Mononuclear cell (primary cell): Measurements from ENCODE around the gene HIVEP2. TPM values are rescaled to one million over a fixed set of nuclear protein-coding genes. Genes with fewer than 3 reads are reported as not detected.

Experiments
- H3K27me3 ChIP-seq: 2 replicates; pipeline ENCODE4 v1.6.0; 2011; ENCODE audit warnings: low read length, control low read depth; ENCODE audit not compliant: insufficient read depth
- H3K4me1 ChIP-seq: 2 replicates; pipeline ENCODE4 v1.5.1; 2011; ENCODE audit warnings: mild to moderate bottlenecking, low read length, control low read depth; ENCODE audit not compliant: insufficient read depth
- H3K4me3 ChIP-seq: 2 replicates; pipeline ENCODE4 v1.5.1; 2011; ENCODE audit warnings: mild to moderate bottlenecking, low read length, moderate library complexity
- H3K9me3 ChIP-seq: 2 replicates; pipeline ENCODE4 v1.5.1; 2011; ENCODE audit warnings: low read depth, mild to moderate bottlenecking, control low read depth, low read length
- total RNA-seq: library from RNA; depleted of rRNA; stranded (reverse); fragments of >200 nt; gene quantifications from one replicate; pipeline ENCODE4 v1.2.3, GENCODE V29; 2012

The HIVEP2 gene
- total RNA-seq, 1 donor = 32.0 TPM

GRCh38 chr6:142953373-142954273 lies 8.6 kb upstream of the HIVEP2 start:
- peaks cover 26% of the 10 kb centered on the region for H3K4me1 ChIP-seq

DNA sequence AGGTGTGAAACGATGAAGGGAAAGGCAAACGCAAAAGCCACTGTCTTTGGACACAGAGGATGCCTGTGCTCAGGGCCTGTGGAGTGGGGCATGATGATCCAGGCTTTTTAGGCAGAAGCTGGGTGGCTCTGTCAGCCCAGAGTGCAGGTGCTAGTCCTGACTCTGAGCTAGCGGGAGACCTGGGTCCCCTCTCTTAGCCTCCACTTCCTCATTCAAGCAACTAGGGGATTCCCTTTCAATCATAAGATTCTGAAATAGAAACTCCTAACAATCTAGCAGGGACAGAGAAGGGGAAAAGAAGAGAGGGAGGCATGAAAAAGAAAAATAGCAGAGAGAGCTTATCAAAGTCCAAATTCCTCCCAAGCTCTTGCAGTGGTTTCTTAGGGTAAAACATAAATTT lies 7.6 kb upstream of the HIVEP2 start:
- H3K4me1 ChIP-seq = peaks cover 36% of the 10 kb centered on the region
- H3K27me3 ChIP-seq = no peaks in the 10 kb centered on the region
- no peaks in the 10 kb centered on the region for H3K9me3 ChIP-seq
- no peak overlapping the region for H3K4me3 ChIP-seq

More at GRCh38 chr6:142953373-142954273, 8.6 kb upstream of the HIVEP2 start:
- Histone ChIP-seq H3K4me3 (no peak overlapping the region), H3K27me3 (no peaks in the 10 kb centered on the region), H3K9me3 (no peaks in the 10 kb centered on the region)

- Histone ChIP-seq H3K4me3 (no peak overlapping the region), H3K27me3 (no peaks in the 10 kb centered on the region), H3K9me3 (no peaks in the 10 kb centered on the region), H3K4me1 (peaks cover 36% of the 10 kb centered on the region)
Measured at GRCh38 chr6:142950291-142950690, 5.3 kb upstream of the HIVEP2 start.

- no peaks in the 10 kb centered on the region for H3K9me3 ChIP-seq
- H3K4me1 ChIP-seq = peaks cover 39% of the 10 kb centered on the region
- peak overlapping the region; percentile 83 for H3K4me3 ChIP-seq
- no peaks in the 10 kb centered on the region for H3K27me3 ChIP-seq
Measured at GRCh38 chr6:142947714-142948480, 2.9 kb upstream of the HIVEP2 start.

DNA sequence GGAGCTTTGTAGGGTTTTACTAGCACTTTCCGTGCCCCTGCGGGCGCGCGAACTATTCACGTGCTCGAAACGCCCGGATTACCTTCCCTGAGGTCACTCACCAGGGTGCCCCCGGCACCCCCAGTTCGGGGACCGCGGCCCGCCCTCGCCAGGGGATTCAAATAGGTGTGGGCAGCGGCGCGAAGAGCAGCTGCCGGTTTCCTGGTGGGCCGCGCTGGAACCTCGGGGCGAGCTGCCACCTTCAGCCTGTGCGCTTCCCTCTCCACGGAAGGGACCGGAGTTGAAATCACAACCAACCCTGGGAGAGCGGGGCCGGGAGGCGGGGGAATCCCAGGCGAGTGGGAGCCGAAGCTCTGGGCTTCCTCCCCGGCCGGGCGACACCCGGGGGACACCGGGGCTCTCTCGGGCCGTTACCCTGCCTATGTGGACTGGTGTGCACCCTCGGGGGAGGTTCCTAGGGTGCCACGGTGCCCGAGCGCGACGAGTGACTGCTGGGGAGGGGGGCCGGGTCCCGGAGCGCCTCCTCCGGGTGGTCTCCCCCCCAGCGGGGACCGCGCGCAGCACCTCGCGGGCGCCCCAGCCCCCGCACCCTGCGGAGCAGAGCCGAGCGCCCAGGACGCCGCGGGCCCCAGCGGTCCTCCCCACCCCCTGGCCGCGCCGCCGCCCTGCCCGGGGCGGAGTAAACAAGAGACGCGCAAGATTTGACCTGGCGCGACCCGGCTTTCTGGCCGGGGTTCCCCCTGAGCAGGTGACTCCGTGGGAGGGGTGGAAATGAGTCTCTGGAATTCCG lies 2.1 kb upstream of the HIVEP2 start:
- Histone ChIP-seq H3K4me1 (peaks cover 31% of the 10 kb centered on the region), H3K4me3 (peak overlapping the region; percentile 83), H3K9me3 (no peaks in the 10 kb centered on the region), H3K27me3 (no peaks in the 10 kb centered on the region)

DNA sequence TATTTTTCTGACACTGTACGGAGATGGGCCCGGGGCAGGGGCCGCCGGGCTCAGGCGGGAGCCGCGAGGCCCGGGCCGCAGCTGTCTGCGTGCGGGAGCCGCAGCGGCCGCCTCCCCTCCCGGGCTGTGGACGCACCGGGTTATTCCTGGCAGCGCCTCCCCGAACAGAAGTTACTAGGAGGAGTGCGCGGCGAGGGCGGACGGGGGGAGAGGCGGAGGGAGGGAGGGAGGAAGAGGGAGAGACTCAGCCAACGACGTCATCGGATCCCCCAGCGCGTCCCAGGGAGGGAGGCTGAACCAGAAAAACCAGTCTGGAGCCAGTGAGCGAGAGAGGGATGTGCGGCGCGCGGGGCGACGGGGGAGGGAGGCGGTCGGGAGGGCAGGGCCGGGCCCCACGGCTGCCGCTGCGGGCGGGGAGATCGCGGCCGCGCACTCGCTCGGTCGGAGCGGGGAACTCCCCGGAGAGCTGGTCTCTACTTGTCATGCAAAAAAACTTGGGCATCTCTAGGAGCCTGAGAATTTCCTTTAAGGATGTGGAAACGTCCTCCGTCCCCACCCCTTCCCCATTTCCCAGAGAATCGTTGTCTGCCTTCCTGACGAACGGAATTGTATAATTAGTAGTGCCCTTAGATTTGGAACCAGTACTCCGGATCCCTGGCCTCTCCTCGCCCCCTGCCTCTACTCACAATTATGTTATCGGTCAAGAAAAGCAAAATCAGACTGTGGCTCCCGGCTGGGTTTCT lies 1.4 kb upstream of the HIVEP2 start:
- Histone ChIP-seq H3K4me1 (peaks cover 29% of the 10 kb centered on the region), H3K9me3 (no peaks in the 10 kb centered on the region), H3K27me3 (no peaks in the 10 kb centered on the region), H3K4me3 (peak overlapping the region; percentile 83)

DNA sequence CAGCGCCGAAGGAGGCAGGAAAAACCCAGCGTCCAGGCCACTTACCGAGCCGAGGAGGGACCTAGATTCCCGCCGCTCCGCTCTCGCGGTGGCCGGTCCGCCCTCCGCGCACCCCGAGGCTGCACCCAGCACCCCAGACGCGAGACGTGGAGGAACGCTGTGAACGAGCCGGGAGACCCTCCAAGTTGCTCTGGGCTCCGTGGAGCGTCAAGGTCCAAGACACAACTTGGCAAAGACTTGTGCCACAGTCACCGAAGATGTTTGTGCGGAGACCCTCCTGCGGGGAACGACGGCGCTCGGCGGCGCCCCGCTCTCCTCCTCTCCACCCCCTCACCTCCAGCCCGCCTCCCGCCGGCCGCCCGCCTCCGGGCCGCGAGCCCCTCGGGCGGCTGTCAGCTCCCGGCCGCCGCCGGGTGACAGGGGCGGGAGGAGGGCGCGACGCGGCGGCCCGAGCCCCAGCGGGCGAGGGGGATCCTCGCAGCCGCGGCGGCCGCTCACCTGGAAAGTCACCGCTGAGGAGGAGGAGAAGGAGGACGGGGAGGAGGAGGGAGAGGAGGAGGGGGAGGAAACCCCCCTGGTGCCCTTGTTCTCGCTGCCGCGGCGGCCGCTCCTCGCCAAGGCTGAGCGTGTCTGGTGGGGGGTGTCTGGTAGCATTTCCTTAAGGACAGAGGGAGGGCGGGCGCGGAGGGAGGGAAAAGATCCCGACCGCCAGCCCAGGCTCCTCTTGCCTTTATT lies 637 bp upstream of the HIVEP2 start:
- H3K4me3 ChIP-seq = peak overlapping the region; percentile 83

GRCh38 chr6:142944124-142945048 lies 590 bp downstream of the HIVEP2 start:
- peaks cover 30% of the 10 kb centered on the region for H3K4me1 ChIP-seq
- no peaks in the 10 kb centered on the region for H3K27me3 ChIP-seq
- H3K4me3 ChIP-seq = peak overlapping the region; percentile 83
- H3K9me3 ChIP-seq = no peaks in the 10 kb centered on the region

More for the DNA sequence above, 637 bp upstream of the HIVEP2 start:
- Histone ChIP-seq H3K4me1 (peaks cover 29% of the 10 kb centered on the region), H3K27me3 (no peaks in the 10 kb centered on the region), H3K9me3 (no peaks in the 10 kb centered on the region)

- H3K27me3 ChIP-seq = no peaks in the 10 kb centered on the region
- H3K4me1 ChIP-seq = peaks cover 29% of the 10 kb centered on the region
- no peaks in the 10 kb centered on the region for H3K9me3 ChIP-seq
- H3K4me3 ChIP-seq = peak overlapping the region; percentile 83
Measured at GRCh38 chr6:142943711-142944123, 1.3 kb downstream of the HIVEP2 start.

GRCh38 chr6:142942805-142943227 lies 2.2 kb downstream of the HIVEP2 start:
- Histone ChIP-seq H3K4me1 (peaks cover 22% of the 10 kb centered on the region), H3K27me3 (no peaks in the 10 kb centered on the region), H3K4me3 (no peak overlapping the region), H3K9me3 (no peaks in the 10 kb centered on the region)

DNA sequence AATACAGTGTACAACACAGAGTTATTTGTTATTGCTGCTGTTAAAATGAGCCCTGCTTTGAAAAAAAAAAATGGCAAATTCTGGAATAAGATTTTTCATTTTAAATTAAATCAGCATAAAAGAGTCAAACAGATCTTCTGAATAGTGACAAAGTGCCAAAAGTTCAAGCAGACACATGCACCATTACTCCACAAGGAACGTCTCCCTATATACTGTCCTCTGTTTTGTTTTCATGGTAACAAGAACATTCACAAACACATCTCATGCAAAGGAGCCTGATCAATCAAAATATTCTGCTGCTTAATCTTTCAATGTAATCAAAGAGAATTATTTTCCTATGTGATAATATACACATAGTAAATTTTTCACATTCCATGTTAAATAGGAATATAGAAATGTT lies 2.7 kb downstream of the HIVEP2 start:
- peaks cover 22% of the 10 kb centered on the region for H3K4me1 ChIP-seq
- H3K27me3 ChIP-seq = no peaks in the 10 kb centered on the region
- no peaks in the 10 kb centered on the region for H3K9me3 ChIP-seq
- H3K4me3 ChIP-seq = no peak overlapping the region

- H3K4me3 ChIP-seq = no peak overlapping the region
- no peaks in the 10 kb centered on the region for H3K27me3 ChIP-seq
- H3K9me3 ChIP-seq = no peaks in the 10 kb centered on the region
- peaks cover 25% of the 10 kb centered on the region for H3K4me1 ChIP-seq
Measured at GRCh38 chr6:142941018-142941417, 4.0 kb downstream of the HIVEP2 start.

DNA sequence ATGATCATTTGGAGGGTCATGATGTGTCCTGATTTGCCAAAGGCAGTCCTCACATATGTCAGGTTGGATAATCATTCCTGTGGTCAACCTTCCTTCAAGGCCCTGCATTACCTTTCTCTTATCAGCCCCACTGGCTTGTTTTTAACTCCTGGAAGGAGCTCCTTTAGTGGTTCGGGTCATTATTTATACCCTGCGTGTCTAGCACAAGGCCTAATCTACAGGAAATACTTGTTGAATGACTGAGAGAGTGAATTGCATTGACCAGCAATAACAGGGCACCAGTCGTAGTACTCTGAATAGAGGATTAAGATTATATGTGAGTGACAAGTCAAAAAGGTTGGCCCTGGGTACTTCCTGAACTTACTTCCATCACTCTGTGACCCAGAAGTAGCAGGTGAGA lies 4.5 kb downstream of the HIVEP2 start:
- Histone ChIP-seq H3K4me3 (no peak overlapping the region), H3K4me1 (peaks cover 29% of the 10 kb centered on the region)

More for the DNA sequence above, 4.5 kb downstream of the HIVEP2 start:
- no peaks in the 10 kb centered on the region for H3K27me3 ChIP-seq
- no peaks in the 10 kb centered on the region for H3K9me3 ChIP-seq
